CD14-positive monocyte (primary cell): ENCODE results near the gene FBXO7. TPM values are rescaled to one million over a fixed set of nuclear protein-coding genes. Genes with fewer than 3 reads are reported as not detected.

Experiments used
- DNase-seq, 3 donors: peaks; one replicate each; pipeline ENCODE4 v3.0.0-alpha.2; 2011 to 2022
- H2AFZ ChIP-seq: 2 replicates; pipeline ENCODE4 v1.6.0; 2012; ENCODE audit warnings: mild to moderate bottlenecking, low read depth, low read length, inconsistent platforms; ENCODE audit not compliant: insufficient read depth, poor library complexity, severe bottlenecking
- H3K27ac ChIP-seq, 2 donors: 1 replicate in 1 of 2; 2 replicates in 1 of 2; pipeline ENCODE4 v1.5.1; 2012 to 2013; ENCODE audit warnings: low read length in 2 of 2, control low read depth in 1 of 2, inconsistent platforms in 1 of 2, low read depth in 1 of 2, mild to moderate bottlenecking in 1 of 2
- H3K27me3 ChIP-seq, 2 donors: one replicate each; pipeline versions ENCODE4 v1.6.0 to v1.6.1; 2011 to 2013; ENCODE audit warnings: low read length in 2 of 2; ENCODE audit not compliant: control insufficient read depth in 2 of 2, insufficient read depth in 2 of 2
- H3K36me3 ChIP-seq, 2 donors: replicated peaks in 1 of 2; 1 replicate in 1 of 2; 2 replicates in 1 of 2; pipeline versions ENCODE4 v1.5.1 to v1.6.1; 2012 to 2013; ENCODE audit warnings: low read length in 2 of 2, control low read depth in 1 of 2, inconsistent platforms in 1 of 2, mild to moderate bottlenecking in 1 of 2; ENCODE audit not compliant: insufficient read depth in 2 of 2, control insufficient read depth in 1 of 2
- H3K4me1 ChIP-seq, 2 donors: 1 replicate in 1 of 2; 2 replicates in 1 of 2; pipeline versions ENCODE4 v1.5.1 to v1.6.1; 2012 to 2013; ENCODE audit warnings: low read length in 2 of 2, control low read depth in 1 of 2, inconsistent platforms in 1 of 2, mild to moderate bottlenecking in 1 of 2, moderate library complexity in 1 of 2; ENCODE audit not compliant: insufficient read depth in 2 of 2, control insufficient read depth in 1 of 2
- H3K4me2 ChIP-seq: replicated peaks from 2 replicates; pipeline ENCODE3; 2012; ENCODE audit warnings: low read length, moderate library complexity, mild to moderate bottlenecking; ENCODE audit not compliant: poor library complexity, severe bottlenecking; ENCODE audit errors: extremely low read depth
- H3K4me3 ChIP-seq, 3 experiments: fragments of 200-600 bp in 1 of 3; sonication (generic) in 1 of 3; replicated peaks in 1 of 3; 1 replicate in 2 of 3; 2 replicates in 1 of 3; pipeline ENCODE4 v1.5.1; 2011 to 2013; ENCODE audit warnings: low read length in 3 of 3, mild to moderate bottlenecking in 3 of 3, control low read depth in 2 of 3, low read depth in 2 of 3, inconsistent platforms in 1 of 3, moderate library complexity in 1 of 3
- H3K79me2 ChIP-seq: 2 replicates; pipeline ENCODE4 v1.6.0; 2012; ENCODE audit warnings: mild to moderate bottlenecking, control low read depth, inconsistent platforms, low read length, moderate library complexity; ENCODE audit not compliant: insufficient read depth
- H3K9ac ChIP-seq: 2 replicates; pipeline ENCODE4 v1.6.0; 2017; ENCODE audit warnings: low read length, mild to moderate bottlenecking; ENCODE audit not compliant: insufficient read depth, poor library complexity, severe bottlenecking
- H3K9me3 ChIP-seq, 2 donors: replicated peaks in 1 of 2; 1 replicate in 1 of 2; 2 replicates in 1 of 2; pipeline versions ENCODE4 v1.5.1 to v1.6.1; 2012 to 2013; ENCODE audit warnings: low read length in 2 of 2, control low read depth in 1 of 2; ENCODE audit not compliant: control insufficient read depth in 1 of 2, insufficient read depth in 1 of 2
- H4K20me1 ChIP-seq: 2 replicates; pipeline ENCODE4 v1.6.0; 2012; ENCODE audit warnings: mild to moderate bottlenecking, low read length, control low read depth, moderate library complexity; ENCODE audit not compliant: insufficient read depth
- H3K27ac Mint-ChIP-seq, 7 donors: one replicate each; pipeline ENCODE4 v1.8.0; 2020; ENCODE audit warnings: mild to moderate bottlenecking in 7 of 7, mixed read lengths in 7 of 7, moderate library complexity in 6 of 7, inconsistent platforms in 2 of 7
- H3K27me3 Mint-ChIP-seq, 3 donors: one replicate each; pipeline ENCODE4 v1.8.0; 2021 to 2022; ENCODE audit warnings: low read depth in 3 of 3, mild to moderate bottlenecking in 3 of 3, mixed read lengths in 3 of 3, moderate library complexity in 3 of 3, inconsistent platforms in 1 of 3
- H3K36me3 Mint-ChIP-seq, 2 donors: one replicate each; pipeline ENCODE4 v1.8.0; 2020; ENCODE audit warnings: mixed read lengths in 2 of 2, inconsistent platforms in 1 of 2, mild to moderate bottlenecking in 1 of 2
- H3K4me1 Mint-ChIP-seq: one replicate; pipeline ENCODE4 v1.8.0; 2020; ENCODE audit warnings: mild to moderate bottlenecking, mixed read lengths
- H3K4me3 Mint-ChIP-seq, 2 donors: one replicate each; pipeline ENCODE4 v1.8.0; 2020; ENCODE audit warnings: mild to moderate bottlenecking in 2 of 2, mixed read lengths in 2 of 2, moderate library complexity in 1 of 2
- H3K9me3 Mint-ChIP-seq, 7 donors: one replicate each; pipeline ENCODE4 v1.8.0; 2020 to 2022; ENCODE audit warnings: mixed read lengths in 7 of 7, mild to moderate bottlenecking in 6 of 7, moderate library complexity in 6 of 7, inconsistent platforms in 2 of 7
- WGBS: methylation state at CpG from one replicate; pipeline ENCODE4 v1.1.5; 2013; ENCODE audit warnings: missing lambda C conversion rate; ENCODE audit not compliant: insufficient coverage; 5-methylcytosine and 5-hydroxymethylcytosine counted together
- intact Hi-C, 2 donors: fragments of 100-400 bp; cut with micrococcal nuclease; formaldehyde crosslinking; loops; one replicate each; pipeline versions ENCODE4 v1.15.0 to v1.15.1; 2023
- polyA plus RNA-seq, 3 donors: library from polyadenylated mRNA; depleted of rRNA in 1 of 3; unstranded in 2 of 3; stranded (reverse) in 1 of 3; fragments of 300-500 nt in 2 of 3; fragments of >200 nt in 1 of 3; fragmentation: Illumina TruSeq in 2 of 3; gene quantifications; 1 replicate in 2 of 3; 2 replicates in 1 of 3; pipeline ENCODE4 v1.2.3, GENCODE V29; 2012 to 2021
- TF ChIP-seq, protein P1 (sequence below): fragments of 200-600 bp; IDR thresholded peaks from one replicate; pipeline ENCODE4 v1.8.0; 2022; ENCODE audit warnings: antibody characterized with exemption, mild to moderate bottlenecking

FBXO7 gene
- polyA plus RNA-seq, 3 donors = 56.7 to 116 (median 103) TPM

DNA sequence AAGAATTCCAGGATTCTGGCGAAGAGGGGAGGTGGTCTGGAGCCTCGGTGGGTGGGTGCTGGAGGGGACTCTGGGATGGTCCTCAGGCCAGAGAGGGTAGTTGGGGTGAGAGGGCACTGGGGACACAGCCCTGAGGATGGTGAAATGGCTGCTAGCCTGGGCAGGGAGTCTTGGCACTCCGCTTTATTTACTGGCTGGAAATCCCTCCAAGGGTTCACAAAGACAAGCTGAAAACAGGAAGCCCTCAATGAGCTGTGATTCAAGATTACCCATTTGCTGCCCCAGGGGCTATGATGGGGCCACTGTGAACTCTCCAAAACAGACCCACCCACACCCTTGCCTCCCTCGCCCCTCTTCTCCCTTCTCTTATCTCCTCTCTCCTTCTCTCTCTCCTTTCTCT lies 71.9 kb downstream of the FBXO7 start:
- WGBS = 76% methylated on average over 4 of the region's 4 CpGs
- Histone ChIP-seq H3K9ac (no peak overlapping the region), H3K9me3 (no peaks in the 10 kb centered on the region), H4K20me1 (no peaks in the 10 kb centered on the region), H3K27me3 (no peaks in the 10 kb centered on the region), H3K4me2 (no peak overlapping the region), H3K36me3 (no peaks in the 10 kb centered on the region), H2AFZ (no peak overlapping the region), H3K4me1 (no peaks in the 10 kb centered on the region), H3K27ac (no peak overlapping the region), H3K79me2 (no peaks in the 10 kb centered on the region), H3K4me3 (no peak overlapping the region)
- Mint-ChIP-seq H3K36me3 (no peaks in the 10 kb centered on the region), H3K27me3 (peaks cover 3 to 7% (median 6%) of the 10 kb centered on the region in 3 donors), H3K4me3 (no peak overlapping the region), H3K4me1 (no peaks in the 10 kb centered on the region), H3K9me3 (peaks cover 0 to 1% (median 0%) of the 10 kb centered on the region in 7 donors), H3K27ac (no peak overlapping the region)
- no peak for DNase-seq
- TF ChIP-seq, protein P1, sequence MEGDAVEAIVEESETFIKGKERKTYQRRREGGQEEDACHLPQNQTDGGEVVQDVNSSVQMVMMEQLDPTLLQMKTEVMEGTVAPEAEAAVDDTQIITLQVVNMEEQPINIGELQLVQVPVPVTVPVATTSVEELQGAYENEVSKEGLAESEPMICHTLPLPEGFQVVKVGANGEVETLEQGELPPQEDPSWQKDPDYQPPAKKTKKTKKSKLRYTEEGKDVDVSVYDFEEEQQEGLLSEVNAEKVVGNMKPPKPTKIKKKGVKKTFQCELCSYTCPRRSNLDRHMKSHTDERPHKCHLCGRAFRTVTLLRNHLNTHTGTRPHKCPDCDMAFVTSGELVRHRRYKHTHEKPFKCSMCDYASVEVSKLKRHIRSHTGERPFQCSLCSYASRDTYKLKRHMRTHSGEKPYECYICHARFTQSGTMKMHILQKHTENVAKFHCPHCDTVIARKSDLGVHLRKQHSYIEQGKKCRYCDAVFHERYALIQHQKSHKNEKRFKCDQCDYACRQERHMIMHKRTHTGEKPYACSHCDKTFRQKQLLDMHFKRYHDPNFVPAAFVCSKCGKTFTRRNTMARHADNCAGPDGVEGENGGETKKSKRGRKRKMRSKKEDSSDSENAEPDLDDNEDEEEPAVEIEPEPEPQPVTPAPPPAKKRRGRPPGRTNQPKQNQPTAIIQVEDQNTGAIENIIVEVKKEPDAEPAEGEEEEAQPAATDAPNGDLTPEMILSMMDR = no peak
- intact Hi-C loops = no loop called here

DNA sequence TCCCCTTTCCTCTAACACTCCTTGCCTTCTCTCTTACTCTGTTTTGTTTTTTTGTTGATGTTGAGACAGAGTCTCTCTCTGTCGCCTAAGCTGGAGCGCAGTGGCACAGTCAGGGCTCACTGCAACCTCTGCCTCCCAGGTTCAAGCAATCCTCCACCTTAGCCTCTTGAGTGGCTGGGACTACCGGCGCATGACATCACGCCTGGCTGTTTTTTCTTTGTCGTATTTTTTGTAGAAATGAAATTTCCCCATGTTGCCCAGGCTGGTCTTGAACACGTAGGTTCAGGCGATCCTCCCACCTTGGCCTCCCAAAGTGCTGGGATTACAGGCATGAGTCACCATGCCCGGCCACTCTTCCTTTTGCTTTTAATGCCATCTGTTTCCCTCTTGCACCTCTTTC lies 72.3 kb downstream of the FBXO7 start:
- Mint-ChIP-seq H3K27me3 (peaks cover 3 to 6% (median 4%) of the 10 kb centered on the region in 3 donors), H3K4me3 (no peak overlapping the region), H3K4me1 (no peaks in the 10 kb centered on the region), H3K36me3 (no peaks in the 10 kb centered on the region), H3K9me3 (peaks cover 0 to 1% (median 0%) of the 10 kb centered on the region in 7 donors), H3K27ac (no peak overlapping the region)
- intact Hi-C loops = no loop called here
- no peaks in the 10 kb centered on the region for H3K36me3 ChIP-seq
- TF ChIP-seq, protein P1 = no peak
- 86% methylated on average over 8 of the region's 9 CpGs for WGBS
- H3K27me3 ChIP-seq = no peaks in the 10 kb centered on the region
- no peak overlapping the region for H3K9ac ChIP-seq
- H3K27ac ChIP-seq = no peak overlapping the region
- no peaks in the 10 kb centered on the region for H3K4me1 ChIP-seq
- H3K4me3 ChIP-seq = no peak overlapping the region
- no peaks in the 10 kb centered on the region for H3K9me3 ChIP-seq
- no peaks in the 10 kb centered on the region for H3K79me2 ChIP-seq
- H2AFZ ChIP-seq = no peak overlapping the region
- H4K20me1 ChIP-seq = no peaks in the 10 kb centered on the region
- no peak for DNase-seq
- no peak overlapping the region for H3K4me2 ChIP-seq
